ENCODE data around the gene MAML1. TPM values are rescaled to one million over a fixed set of nuclear protein-coding genes. Genes with fewer than 3 reads are reported as not detected.
"Not testable (repeated sequence)": the region's sequence is repeated elsewhere in the genome, so short reads cannot be mapped to it uniquely, and the experiment has no call there.

MAML1 gene
- total RNA-seq, result 10 to 100 TPM; 16.6 to 29.0 (median 17.9) TPM

GRCh38 chr5:179732412-179732917 lies at the start of gene MAML1:
Gene MAML1 (plus strand): TSS chr5:179732822. CDS start chr5:179733113, 291 bp downstream.
- peak within 1 kb of the TSS; percentile 67 to 98 (median 90) for H3K4me3 ChIP-seq
- H3K27ac ChIP-seq, result peak within 1 kb of the TSS; percentile 89 to 99 (median 96)
- intact Hi-C loops (cut with DNase I), result no loop called here
- H3K36me3 ChIP-seq, result peaks cover 0 to 48% (median 20%) of the 10 kb centered on the region in 3 donors
- no peaks in the 10 kb centered on the region for H3K27me3 ChIP-seq
- TF ChIP-seq POLR2A (IDR thresholded peaks at IDR 0.05), result peak in 2 of 4 donors; percentile 50 to 81
- TF ChIP-seq, protein P1, sequence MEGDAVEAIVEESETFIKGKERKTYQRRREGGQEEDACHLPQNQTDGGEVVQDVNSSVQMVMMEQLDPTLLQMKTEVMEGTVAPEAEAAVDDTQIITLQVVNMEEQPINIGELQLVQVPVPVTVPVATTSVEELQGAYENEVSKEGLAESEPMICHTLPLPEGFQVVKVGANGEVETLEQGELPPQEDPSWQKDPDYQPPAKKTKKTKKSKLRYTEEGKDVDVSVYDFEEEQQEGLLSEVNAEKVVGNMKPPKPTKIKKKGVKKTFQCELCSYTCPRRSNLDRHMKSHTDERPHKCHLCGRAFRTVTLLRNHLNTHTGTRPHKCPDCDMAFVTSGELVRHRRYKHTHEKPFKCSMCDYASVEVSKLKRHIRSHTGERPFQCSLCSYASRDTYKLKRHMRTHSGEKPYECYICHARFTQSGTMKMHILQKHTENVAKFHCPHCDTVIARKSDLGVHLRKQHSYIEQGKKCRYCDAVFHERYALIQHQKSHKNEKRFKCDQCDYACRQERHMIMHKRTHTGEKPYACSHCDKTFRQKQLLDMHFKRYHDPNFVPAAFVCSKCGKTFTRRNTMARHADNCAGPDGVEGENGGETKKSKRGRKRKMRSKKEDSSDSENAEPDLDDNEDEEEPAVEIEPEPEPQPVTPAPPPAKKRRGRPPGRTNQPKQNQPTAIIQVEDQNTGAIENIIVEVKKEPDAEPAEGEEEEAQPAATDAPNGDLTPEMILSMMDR (IDR thresholded peaks at IDR 0.05), result no peak
- H3K9me3 ChIP-seq, result no peaks in the 10 kb centered on the region
- 0% methylated on average over 17 to 25 of the region's 41 CpGs for WGBS, 2 donors
- peaks cover 15 to 52% (median 27%) of the 10 kb centered on the region in 3 donors for H3K4me1 ChIP-seq
- DNase-seq, result peak; percentile 99

GRCh38 chr5:179689212-179689611 lies 43.4 kb upstream of the MAML1 start:
- 82 to 90% methylated on average over 8 to 9 of the region's 9 CpGs for WGBS, 2 donors

GRCh38 chr5:179694561-179694960 lies 38.1 kb upstream of the MAML1 start:
- WGBS, 2 donors, result 82 to 95% methylated on average over 6 of the region's 6 CpGs
- no peaks in the 10 kb centered on the region for H3K9me3 ChIP-seq
- no peak overlapping the region for H3K27ac ChIP-seq
- peaks cover 0 to 19% (median 6%) of the 10 kb centered on the region in 3 donors for H3K4me1 ChIP-seq
- no peak overlapping the region for H3K4me3 ChIP-seq
- no peaks in the 10 kb centered on the region for H3K27me3 ChIP-seq
- H3K36me3 ChIP-seq, result no peaks in the 10 kb centered on the region
- intact Hi-C loops (cut with DNase I), result no loop called here
- no peak for DNase-seq
- TF ChIP-seq, protein P1 (IDR thresholded peaks at IDR 0.05), result no peak

More at GRCh38 chr5:179689212-179689611, 43.4 kb upstream of the MAML1 start:
- intact Hi-C loops (cut with DNase I); H3K4me3 ChIP-seq; H3K27me3 ChIP-seq; DNase-seq; H3K4me1 ChIP-seq; H3K36me3 ChIP-seq; H3K27ac ChIP-seq; H3K9me3 ChIP-seq: not testable (repeated sequence)

DNA sequence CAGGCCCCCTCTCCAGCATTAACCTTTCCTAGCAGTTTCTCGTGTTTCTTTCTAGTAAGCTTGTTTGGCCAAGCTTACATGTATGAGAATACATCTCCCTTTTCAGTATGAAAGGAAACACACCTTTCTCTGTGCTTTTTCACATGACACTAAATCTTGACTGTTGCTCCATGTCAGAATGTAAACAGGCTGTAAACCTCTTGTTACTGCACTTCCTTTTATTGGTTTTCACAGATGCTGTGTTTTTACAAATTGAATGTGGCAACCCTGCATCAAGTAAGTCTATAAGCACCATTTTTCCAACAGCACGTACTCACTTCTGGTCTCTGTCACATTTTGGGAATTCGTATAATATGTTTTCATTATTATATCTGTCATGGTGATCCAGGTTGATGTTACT lies 36.0 kb upstream of the MAML1 start:
- Histone ChIP-seq H3K4me3 (no peak overlapping the region), H3K36me3 (no peaks in the 10 kb centered on the region), H3K27ac (no peak overlapping the region), H3K4me1 (peaks cover 5 to 37% (median 11%) of the 10 kb centered on the region in 3 donors), H3K9me3 (no peaks in the 10 kb centered on the region), H3K27me3 (no peaks in the 10 kb centered on the region)
- no peak for DNase-seq
- TF ChIP-seq, protein P1 (IDR thresholded peaks at IDR 0.05), result no peak
- TF ChIP-seq POLR2A (IDR thresholded peaks at IDR 0.05), result no peak
- WGBS, 2 donors, result 87 to 88% methylated on average over 3 of the region's 3 CpGs
- intact Hi-C loops (cut with DNase I), result no loop called here

GRCh38 chr5:179697108-179697507 lies 35.5 kb upstream of the MAML1 start:
- no peak for DNase-seq
- intact Hi-C loops (cut with DNase I), result no loop called here
- H3K9me3 ChIP-seq, result no peaks in the 10 kb centered on the region
- H3K4me1 ChIP-seq, result peaks cover 5 to 42% (median 11%) of the 10 kb centered on the region in 3 donors
- peak overlapping the region; percentile 93 to 99 (median 95) for H3K27ac ChIP-seq
- no peaks in the 10 kb centered on the region for H3K27me3 ChIP-seq
- WGBS, 2 donors, result 89 to 100% methylated on average over 2 of the region's 2 CpGs
- no peak overlapping the region for H3K4me3 ChIP-seq
- H3K36me3 ChIP-seq, result peaks cover 0 to 5% (median 0%) of the 10 kb centered on the region in 3 donors
- no peak for TF ChIP-seq POLR2A (IDR thresholded peaks at IDR 0.05)
- TF ChIP-seq, protein P1 (IDR thresholded peaks at IDR 0.05), result no peak

DNA sequence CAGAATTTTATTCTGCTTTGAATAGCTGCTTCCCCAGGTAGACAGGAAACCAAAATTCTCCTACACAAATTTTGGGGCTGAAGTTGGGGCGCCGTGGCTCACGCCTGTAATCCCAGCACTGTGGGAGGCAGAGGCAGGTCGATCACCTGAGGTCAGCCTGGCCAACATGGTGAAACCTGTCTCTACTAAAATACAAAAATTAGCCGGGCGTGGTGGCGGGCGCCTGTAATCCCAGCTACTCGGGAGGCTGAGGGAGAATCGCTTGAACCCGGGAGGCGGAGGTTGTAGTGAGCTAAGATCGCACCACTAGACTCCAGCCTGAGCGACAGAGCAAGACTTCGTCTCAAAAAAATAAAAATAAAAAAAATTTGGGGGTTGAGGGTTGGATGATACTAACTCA lies 35.1 kb upstream of the MAML1 start:
- H3K9me3 ChIP-seq; H3K36me3 ChIP-seq; intact Hi-C loops (cut with DNase I); H3K27me3 ChIP-seq; DNase-seq: not testable (repeated sequence)
- Histone ChIP-seq H3K4me1 (peaks cover 5 to 47% (median 11%) of the 10 kb centered on the region in 3 donors), H3K27ac (peak overlapping the region; percentile 93 to 99 (median 95)), H3K4me3 (peak overlapping the region in 3 of 4 donors; percentile 82 to 98 (median 89))
- 91% methylated on average over 6 to 12 of the region's 15 CpGs for WGBS, 2 donors
